ENCODE measurements around the gene DNAJB14.
"Not testable (repeated sequence)": the region's sequence is repeated elsewhere in the genome, so short reads cannot be mapped to it uniquely, and the experiment has no call there.

The DNAJB14 gene

DNA sequence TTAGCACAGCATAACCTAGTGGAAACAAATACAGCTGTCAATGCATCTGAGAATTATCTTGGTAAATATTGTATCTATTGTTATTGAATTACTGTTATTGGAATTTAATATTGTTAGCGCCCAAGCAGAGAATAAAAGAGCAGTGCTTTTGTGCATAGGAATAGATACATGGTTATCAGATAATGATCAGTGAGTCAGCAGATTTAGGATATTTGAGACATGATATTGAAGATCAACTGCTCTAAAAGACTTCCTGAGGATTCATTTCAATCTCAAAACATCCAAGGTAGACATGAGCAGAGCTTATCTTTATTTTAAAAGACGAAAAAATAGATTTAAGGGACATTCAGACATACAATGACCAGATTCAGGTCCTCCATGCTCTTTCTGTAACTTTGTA, 14.2 kb upstream of the DNAJB14 start:
- TF ChIP-seq CTCF (IDR thresholded peaks at IDR 0.05; ENCODE audit: control insufficient read depth, extremely low read depth, insufficient read depth): no peak

DNA sequence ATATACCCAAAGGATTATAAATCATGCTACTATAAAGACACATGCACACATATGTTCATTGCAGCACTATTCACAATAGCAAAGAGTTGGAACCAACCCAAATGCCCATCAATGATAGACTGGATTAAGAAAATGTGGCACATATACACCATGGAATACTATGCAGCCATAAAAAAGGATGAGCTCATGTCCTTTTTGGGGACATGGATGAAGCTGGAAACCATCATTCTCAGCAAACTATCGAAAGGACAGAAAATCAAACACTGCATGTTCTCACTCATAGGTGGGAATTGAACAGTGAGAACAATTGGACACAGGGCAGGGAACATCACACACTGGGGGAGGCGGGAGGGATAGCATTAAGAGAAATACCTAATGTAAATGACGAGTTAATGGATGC, 11.8 kb upstream of the DNAJB14 start:
- H3K4me3 ChIP-seq (ENCODE audit: low read depth, low read length); DNase-seq (ENCODE audit: low read depth): not testable (repeated sequence)

More for the DNA sequence above, 14.2 kb upstream of the DNAJB14 start:
- H3K4me3 ChIP-seq (ENCODE audit: low read depth, low read length): no peak overlapping the region
- DNase-seq (ENCODE audit: low read depth): no peak

- DNase-seq (ENCODE audit: low read depth): no peak
- peak overlapping the region; percentile 82 for H3K4me3 ChIP-seq (ENCODE audit: low read depth, low read length)
- no peak for TF ChIP-seq CTCF (IDR thresholded peaks at IDR 0.05; ENCODE audit: control insufficient read depth, extremely low read depth, insufficient read depth)
Observed at GRCh38 chr4:99950913-99951254, 4.5 kb upstream of the DNAJB14 start.

DNA sequence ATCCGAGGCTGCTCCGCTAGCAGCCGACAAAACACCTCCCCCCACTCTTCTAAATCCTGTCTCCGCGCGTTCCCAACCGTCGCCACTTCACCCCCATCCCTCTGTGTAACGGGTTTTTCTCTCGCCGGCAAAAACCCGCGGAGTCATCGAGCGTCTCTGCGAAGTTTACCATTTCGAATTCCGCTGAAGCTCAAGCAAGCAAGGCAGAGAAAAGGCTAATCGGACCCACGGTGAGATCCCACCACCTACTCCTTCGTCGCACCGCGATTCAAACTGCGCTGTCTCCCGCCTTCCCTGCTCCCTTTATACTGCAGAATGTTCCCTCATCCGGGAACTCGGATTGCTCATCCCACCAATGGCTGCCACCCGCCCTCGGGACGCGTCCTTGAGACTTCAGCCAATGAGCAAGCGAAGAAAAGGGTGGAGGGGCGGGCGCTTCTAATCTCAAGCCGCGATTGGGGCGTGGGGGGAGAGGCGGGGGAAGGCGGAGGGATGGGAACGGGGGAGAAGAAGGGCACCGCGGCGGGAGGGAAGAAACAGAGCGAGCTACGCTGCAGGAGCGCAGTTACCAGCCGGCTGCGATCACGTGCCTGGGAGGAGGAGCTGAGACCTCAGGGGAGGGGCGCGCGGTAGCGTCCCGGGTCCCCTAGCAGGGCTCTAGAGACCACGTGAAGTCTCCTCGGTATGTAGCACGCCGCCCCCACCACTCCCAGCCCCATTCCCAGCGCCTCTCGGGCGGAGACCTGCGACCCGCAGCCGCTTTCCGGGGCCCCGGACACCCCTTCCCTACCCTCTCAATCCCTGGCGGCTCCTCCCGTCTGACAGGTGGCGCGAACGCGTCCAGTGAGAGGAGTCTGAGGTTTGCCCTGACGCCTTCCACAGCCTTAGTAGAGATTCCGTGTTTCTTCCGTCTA, 3.8 kb upstream of the DNAJB14 start, which contains the start of gene H2AZ1:
Gene H2AZ1 (minus strand): TSS at position 277 of the 914 bp plus-strand sequence. CDS start 105 bp downstream, at position 172.
- peak within 1 kb of the TSS; percentile 82 for H3K4me3 ChIP-seq (ENCODE audit: low read depth, low read length)
- no peak for TF ChIP-seq CTCF (IDR thresholded peaks at IDR 0.05; ENCODE audit: control insufficient read depth, extremely low read depth, insufficient read depth)
- peak; percentile 98 for DNase-seq (ENCODE audit: low read depth)

DNA sequence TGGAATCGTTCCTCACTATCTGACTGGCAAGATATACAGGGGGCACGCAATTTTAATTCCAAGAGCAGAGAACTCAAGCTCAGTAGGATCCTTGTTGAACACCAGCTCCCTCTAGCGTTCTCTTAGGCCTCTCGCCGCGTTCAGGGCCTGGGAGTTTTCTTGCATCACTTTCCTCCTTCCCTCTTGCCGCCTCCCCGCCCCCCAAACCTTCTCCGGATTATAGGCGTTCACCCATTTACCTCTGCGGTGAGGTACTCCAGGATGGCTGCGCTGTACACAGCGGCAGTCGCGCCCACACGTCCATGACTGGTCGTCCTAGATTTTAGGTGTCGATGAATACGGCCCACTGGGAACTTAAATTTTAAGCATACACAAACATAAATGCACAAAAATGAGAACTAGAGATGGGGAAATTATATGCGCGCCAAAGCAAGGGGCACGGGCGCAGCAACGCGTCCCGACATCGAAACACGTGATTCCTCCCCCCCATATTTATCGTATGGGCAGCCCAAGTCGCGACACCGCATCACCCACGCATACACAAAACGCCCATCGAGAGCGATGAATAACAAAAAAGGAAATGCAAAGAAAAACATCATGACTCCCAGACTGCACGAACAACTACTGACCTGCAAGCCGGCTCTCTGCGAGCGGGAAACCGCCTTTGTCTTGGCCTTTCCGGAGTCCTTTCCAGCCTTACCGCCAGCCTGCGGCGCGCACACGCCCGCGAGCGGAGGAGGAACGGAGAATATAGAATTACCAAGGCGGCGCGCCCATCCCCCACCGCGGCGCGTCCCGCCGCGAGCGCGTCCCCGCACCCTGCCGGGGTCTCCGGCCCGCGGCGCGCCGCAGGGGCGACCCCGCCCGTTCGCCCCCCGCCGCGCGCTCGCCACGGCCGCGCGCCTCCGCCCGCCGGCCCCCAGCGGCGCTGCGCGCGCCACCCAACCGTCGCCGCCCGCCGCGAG, 2.9 kb upstream of the DNAJB14 start:
- DNase-seq (ENCODE audit: low read depth): peak; percentile 84
- peak; percentile 87 for TF ChIP-seq CTCF (IDR thresholded peaks at IDR 0.05; ENCODE audit: control insufficient read depth, extremely low read depth, insufficient read depth)
- H3K4me3 ChIP-seq (ENCODE audit: low read depth, low read length): peak overlapping the region; percentile 82

- no peak for TF ChIP-seq CTCF (IDR thresholded peaks at IDR 0.05; ENCODE audit: control insufficient read depth, extremely low read depth, insufficient read depth)
- H3K4me3 ChIP-seq (ENCODE audit: low read depth, low read length): peak overlapping the region; percentile 76
- DNase-seq (ENCODE audit: low read depth): no peak
Observed at GRCh38 chr4:99947608-99948007, 1.2 kb upstream of the DNAJB14 start.

- no peak for TF ChIP-seq CTCF (IDR thresholded peaks at IDR 0.05; ENCODE audit: control insufficient read depth, extremely low read depth, insufficient read depth)
- DNase-seq (ENCODE audit: low read depth): no peak
- H3K4me3 ChIP-seq (ENCODE audit: low read depth, low read length): peak overlapping the region; percentile 76
Observed at GRCh38 chr4:99947190-99947578, 766 bp upstream of the DNAJB14 start.
